H1 (cell line): Measurements from ENCODE around the gene NDUFS3. TPM values are rescaled to one million over a fixed set of nuclear protein-coding genes. Genes with fewer than 3 reads are reported as not detected.

Source experiments
- CTCF ChIA-PET: fragments of 300-600 bp; sonication (Branson Sonifier 250); formaldehyde crosslinking; loops from one replicate; lab custom pipeline; 2021; ENCODE audit not compliant: partially characterized antibody; lab: Charles Lee
- POLR2A ChIA-PET: fragments of 300-600 bp; sonication (Branson Sonifier 250); formaldehyde crosslinking; loops from one replicate; lab custom pipeline; 2021; ENCODE audit warnings: inconsistent platforms; ENCODE audit not compliant: partially characterized antibody; lab: Charles Lee
- DNase-seq, 2 experiments: peaks; one replicate each; pipeline versions ENCODE4 v3.0.0 to v3.0.0-alpha.2; 2010 to 2022; ENCODE audit warnings: low spot score in 2 of 2, low read depth in 1 of 2, mixed read lengths in 1 of 2
- FAIRE-seq: peaks from 2 replicates; lab custom pipeline; 2011; peaks lifted over from hg19 to GRCh38; lab: Jason Lieb, UNC
- H2AFZ ChIP-seq: 2 replicates; pipeline ENCODE4 v1.8.1; 2012; ENCODE audit warnings: low read length, inconsistent platforms
- H2AK5ac ChIP-seq: 2 replicates; pipeline ENCODE4 v1.6.1; 2013; ENCODE audit warnings: low read depth, low read length
- H2BK120ac ChIP-seq: replicated peaks from 2 replicates; pipeline ENCODE3; 2013; ENCODE audit warnings: low read depth, low read length, inconsistent platforms
- H2BK12ac ChIP-seq: 2 replicates; pipeline ENCODE4 v1.6.1; 2013; ENCODE audit warnings: low read depth, low read length
- H2BK15ac ChIP-seq: 2 replicates; pipeline ENCODE4 v1.6.1; 2013; ENCODE audit warnings: low read length
- H2BK20ac ChIP-seq: 2 replicates; pipeline ENCODE4 v1.6.1; 2013; ENCODE audit warnings: low read length
- H2BK5ac ChIP-seq: 2 replicates; pipeline ENCODE4 v1.6.1; 2013; ENCODE audit warnings: low read depth, low read length
- H3K14ac ChIP-seq: 2 replicates; pipeline ENCODE4 v1.6.1; 2013; ENCODE audit warnings: inconsistent platforms; ENCODE audit not compliant: insufficient read length
- H3K18ac ChIP-seq: 2 replicates; pipeline ENCODE4 v1.6.1; 2013; ENCODE audit warnings: low read length; ENCODE audit errors: extremely low read depth
- H3K23ac ChIP-seq: 2 replicates; pipeline ENCODE4 v1.6.1; 2013; ENCODE audit warnings: inconsistent platforms; ENCODE audit not compliant: insufficient read length
- H3K23me2 ChIP-seq: 2 replicates; pipeline ENCODE4 v1.6.1; 2013; ENCODE audit warnings: low read depth, low read length
- H3K27ac ChIP-seq: 2 replicates; pipeline ENCODE4 v1.6.1; 2011; ENCODE audit warnings: low read depth, low read length, inconsistent platforms
- H3K27me3 ChIP-seq, 4 experiments: replicated peaks in 1 of 4; 1 replicate in 1 of 4; 2 replicates in 3 of 4; pipeline versions ENCODE4 v1.6.1 to v1.8.1; 2011 to 2013; ENCODE audit warnings: low read length in 3 of 4, mild to moderate bottlenecking in 3 of 4, inconsistent platforms in 2 of 4, mixed read lengths in 2 of 4, moderate library complexity in 1 of 4; ENCODE audit not compliant: control insufficient read depth in 3 of 4, insufficient read depth in 3 of 4; ENCODE audit errors: extremely low read depth in 1 of 4
- H3K36me3 ChIP-seq, 4 experiments: 2 replicates each; pipeline versions ENCODE4 v1.6.1 to v1.8.1; 2011 to 2013; ENCODE audit warnings: mild to moderate bottlenecking in 4 of 4, low read length in 3 of 4, moderate library complexity in 2 of 4, control low read depth in 1 of 4, inconsistent platforms in 1 of 4; ENCODE audit not compliant: insufficient read depth in 4 of 4, control insufficient read depth in 2 of 4
- H3K4ac ChIP-seq: replicated peaks from 2 replicates; pipeline ENCODE3; 2013; ENCODE audit warnings: low read length, low read depth, mixed read lengths, inconsistent platforms; ENCODE audit not compliant: insufficient read length
- H3K4me1 ChIP-seq, 4 experiments: replicated peaks in 1 of 4; 1 replicate in 1 of 4; 2 replicates in 3 of 4; pipeline versions ENCODE4 v1.6.1 to v1.8.1; 2011 to 2013; ENCODE audit warnings: low read length in 3 of 4, inconsistent platforms in 2 of 4, mixed read lengths in 1 of 4; ENCODE audit not compliant: insufficient read depth in 4 of 4, control insufficient read depth in 3 of 4
- H3K4me2 ChIP-seq, 2 experiments: 2 replicates each; pipeline versions ENCODE4 v1.6.1 to v1.8.1; 2011 to 2013; ENCODE audit warnings: low read depth in 2 of 2, low read length in 2 of 2, control low read depth in 1 of 2, inconsistent platforms in 1 of 2, mild to moderate bottlenecking in 1 of 2; ENCODE audit not compliant: insufficient read depth in 1 of 2
- H3K4me3 ChIP-seq, 4 experiments: fragments of 200-600, 300-600 bp in 1 of 4; sonication (generic), shearing (Covaris generic), sonication (Bioruptor Twin) in 1 of 4; 2 replicates each; pipeline versions ENCODE4 v1.5.1 to v1.8.1; 2011 to 2016; ENCODE audit warnings: low read length in 4 of 4, low read depth in 3 of 4, control low read depth in 2 of 4, inconsistent platforms in 2 of 4, mild to moderate bottlenecking in 2 of 4, mixed read lengths in 1 of 4, moderate library complexity in 1 of 4; ENCODE audit not compliant: insufficient read depth in 2 of 4; ENCODE audit errors: extremely low read depth in 1 of 4
- H3K56ac ChIP-seq: replicated peaks from 2 replicates; pipeline ENCODE3; 2013; ENCODE audit warnings: low read depth, mild to moderate bottlenecking, mixed read lengths, low read length, inconsistent platforms; ENCODE audit not compliant: insufficient read length
- H3K79me1 ChIP-seq: 2 replicates; pipeline ENCODE4 v1.6.1; 2013; ENCODE audit warnings: low read depth, low read length, control low read depth
- H3K79me2 ChIP-seq, 2 experiments: 2 replicates each; pipeline versions ENCODE4 v1.6.1 to v1.8.1; 2012 to 2013; ENCODE audit warnings: low read length in 2 of 2, mild to moderate bottlenecking in 2 of 2, inconsistent platforms in 1 of 2; ENCODE audit not compliant: insufficient read depth in 2 of 2, control insufficient read depth in 1 of 2
- H3K9ac ChIP-seq, 4 experiments: replicated peaks in 1 of 4; 1 replicate in 1 of 4; 2 replicates in 3 of 4; pipeline versions ENCODE4 v1.6.1 to v1.8.1; 2011 to 2013; ENCODE audit warnings: low read depth in 3 of 4, low read length in 3 of 4, control low read depth in 2 of 4, mild to moderate bottlenecking in 2 of 4, moderate library complexity in 2 of 4, inconsistent platforms in 1 of 4; ENCODE audit errors: extremely low read depth in 1 of 4
- H3K9me3 ChIP-seq, 2 experiments: 2 replicates each; pipeline versions ENCODE4 v1.6.1 to v1.8.1; 2012 to 2013; ENCODE audit warnings: mild to moderate bottlenecking in 2 of 2, moderate library complexity in 2 of 2, control low read depth in 1 of 2, inconsistent platforms in 1 of 2, low read depth in 1 of 2, low read length in 1 of 2, mixed read lengths in 1 of 2; ENCODE audit not compliant: insufficient read depth in 2 of 2
- H4K20me1 ChIP-seq, 2 experiments: replicated peaks in 1 of 2; 2 replicates each; pipeline versions ENCODE3 to v1.8.1; 2011 to 2013; ENCODE audit warnings: inconsistent platforms in 2 of 2, low read length in 2 of 2, mild to moderate bottlenecking in 1 of 2; ENCODE audit not compliant: insufficient read depth in 2 of 2, control insufficient read depth in 1 of 2
- H4K5ac ChIP-seq: 2 replicates; pipeline ENCODE4 v1.6.1; 2013; ENCODE audit warnings: low read length, low read depth, mixed read lengths, inconsistent platforms; ENCODE audit not compliant: insufficient read length
- H4K8ac ChIP-seq: 2 replicates; pipeline ENCODE4 v1.8.0; 2013; ENCODE audit warnings: mild to moderate bottlenecking, moderate library complexity, low read length, inconsistent platforms; ENCODE audit not compliant: insufficient read depth; ENCODE audit errors: extremely low read depth
- H4K91ac ChIP-seq: replicated peaks from 2 replicates; pipeline ENCODE3; 2013; ENCODE audit warnings: low read length, mixed read lengths, inconsistent platforms; ENCODE audit not compliant: insufficient read length
- CREB1 ChIP-seq: IDR thresholded peaks from 2 replicates; pipeline ENCODE4 v1.6.1; 2012; ENCODE audit warnings: inconsistent platforms
- HDAC2 ChIP-seq, 2 experiments: fragments of 300-600 bp in 1 of 2; sonication (generic) in 1 of 2; IDR thresholded peaks; 2 replicates each; pipeline ENCODE4 v1.6.1; 2011 to 2012; ENCODE audit warnings: low read depth in 2 of 2, low read length in 2 of 2, mild to moderate bottlenecking in 2 of 2, moderate library complexity in 2 of 2, borderline replicate concordance in 1 of 2, inconsistent platforms in 1 of 2
- JUND ChIP-seq: IDR thresholded peaks from 2 replicates; pipeline ENCODE4 v1.6.1; 2011; ENCODE audit warnings: mild to moderate bottlenecking, improper control_type of control experiment, low read length
- POLR2A ChIP-seq, 2 experiments: IDR thresholded peaks; 1 replicate in 1 of 2; 2 replicates in 1 of 2; pipeline ENCODE4 v1.6.1; 2011; ENCODE audit warnings: low read depth in 2 of 2, low read length in 2 of 2, mild to moderate bottlenecking in 2 of 2; ENCODE audit errors: control extremely low read depth in 1 of 2
- POU5F1 ChIP-seq: IDR thresholded peaks from 2 replicates; pipeline ENCODE4 v1.6.1; 2011; ENCODE audit warnings: low read depth, mild to moderate bottlenecking, low read length, moderate library complexity
- RAD21 ChIP-seq, 2 experiments: IDR thresholded peaks in 1 of 2; conservative IDR thresholded peaks in 1 of 2; 2 replicates each; pipeline ENCODE4 v1.6.1; 2011; ENCODE audit warnings: low read depth in 2 of 2, low read length in 2 of 2, improper control_type of control experiment in 1 of 2, inconsistent platforms in 1 of 2, mild to moderate bottlenecking in 1 of 2, moderate library complexity in 1 of 2
- RXRA ChIP-seq: IDR thresholded peaks from 2 replicates; pipeline ENCODE4 v1.6.1; 2011; ENCODE audit warnings: low read depth, mild to moderate bottlenecking, low read length, moderate library complexity; ENCODE audit not compliant: insufficient read depth
- SP4 ChIP-seq: IDR thresholded peaks from 2 replicates; pipeline ENCODE4 v1.6.1; 2012; ENCODE audit warnings: low read length, inconsistent platforms
- TAF1 ChIP-seq: IDR thresholded peaks from 2 replicates; pipeline ENCODE4 v1.6.1; 2011; ENCODE audit warnings: mild to moderate bottlenecking, low read depth, low read length
- TAF7 ChIP-seq: optimal IDR thresholded peaks from 2 replicates; pipeline ENCODE3; 2011; ENCODE audit warnings: low read depth, mild to moderate bottlenecking, inconsistent platforms, low read length, moderate library complexity, borderline replicate concordance
- TBP ChIP-seq: IDR thresholded peaks from 2 replicates; pipeline ENCODE4 v1.6.1; 2011; ENCODE audit warnings: low read depth, low read length, improper control_type of control experiment
- WGBS, 2 experiments: shearing (Covaris generic) in 1 of 2; methylation state at CpG; one replicate each; pipeline versions ENCODE4 v1.1.6 to v1.1.7; 2013 to 2015; ENCODE audit warnings: low lambda C conversion rate in 2 of 2, mixed read lengths in 2 of 2, inconsistent platforms in 1 of 2, low coverage in 1 of 2, missing lambda C conversion rate in 1 of 2; ENCODE audit not compliant: insufficient replicate concordance in 2 of 2, insufficient coverage in 1 of 2, insufficient read length in 1 of 2; ENCODE audit errors: extremely low coverage in 1 of 2, missing lambda C conversion rate in 1 of 2; 5-methylcytosine and 5-hydroxymethylcytosine counted together
- polyA plus RNA-seq, 7 experiments: library from polyadenylated mRNA; depleted of rRNA in 3 of 7; stranded (reverse) in 5 of 7; unstranded in 2 of 7; fragments of >200 nt in 5 of 7; fragments of 200-250 nt in 2 of 7; gene quantifications; 1 replicate in 5 of 7; 2 replicates in 1 of 7; 4 replicates in 1 of 7; pipeline versions ENCODE4 v1.2.1 to v1.2.3, GENCODE V29; 2011 to 2013; ENCODE audit warnings: missing spikeins in 2 of 7, mixed read lengths in 2 of 7
- total RNA-seq: library from RNA; stranded (reverse); fragmentation: NEBNext Ultra II Directional; extraction: Animal tissue kit (Norgen Biotek cat#: 25700); gene quantifications from 2 replicates; pipeline ENCODE4 v1.2.1, GENCODE V29; 2021
- TF ChIP-seq, protein P1 (sequence below): IDR thresholded peaks from 2 replicates; pipeline ENCODE4 v1.6.1; 2012; ENCODE audit warnings: low read length, inconsistent platforms

Gene NDUFS3
- total and polyA plus RNA-seq, 2 of the 8 experiments (the other 6 are each of a cell fraction or from before 2014, with no cell fraction given) = 135 to 241 TPM

DNA sequence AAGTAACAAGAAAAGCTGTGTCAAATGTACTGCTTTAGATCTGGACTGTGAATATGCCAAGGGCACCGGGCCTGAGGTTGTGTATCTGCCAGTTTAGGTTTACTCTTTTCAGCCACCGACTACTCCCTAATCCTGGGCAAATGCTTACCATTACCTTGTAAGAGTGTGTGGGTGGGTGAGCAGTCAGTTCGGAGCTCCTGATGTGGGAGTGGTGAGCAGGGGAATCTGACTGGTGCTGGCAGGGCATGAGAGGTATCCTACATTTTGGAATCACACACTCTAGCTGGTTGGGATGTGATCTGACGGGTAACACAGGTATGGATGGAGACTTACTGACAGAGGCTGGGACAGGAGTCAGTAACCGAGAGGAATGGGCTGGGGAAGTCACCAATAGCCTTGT is 5.0 kb downstream of the NDUFS3 start:
- Histone ChIP-seq H4K91ac (no peak overlapping the region), H3K23ac (no peak overlapping the region), H3K4me3 (no peak overlapping the region), H4K5ac (no peak overlapping the region), H3K9ac (no peak overlapping the region), H4K8ac (no peak overlapping the region), H3K56ac (no peak overlapping the region), H3K27ac (no peak overlapping the region), H3K36me3 (peaks cover 23 to 36% (median 35%) of the 10 kb centered on the region in 4 experiments), H2BK120ac (no peak overlapping the region), H4K20me1 (peaks cover 2 to 3% of the 10 kb centered on the region in 2 experiments), H3K23me2 (peaks cover 4% of the 10 kb centered on the region; the same call in 1 of the 2 replicates), H3K14ac (no peak overlapping the region), H3K27me3 (no peaks in the 10 kb centered on the region), H3K79me2 (peaks cover 0 to 18% of the 10 kb centered on the region in 2 experiments; a peak in 3 of 4 replicates), H3K4me2 (no peak overlapping the region), H3K18ac (no peak overlapping the region), H2AFZ (no peak overlapping the region), H2BK12ac (no peak overlapping the region), H3K79me1 (no peaks in the 10 kb centered on the region; the same call in 1 of the 2 replicates), H2BK5ac (no peak overlapping the region; the same call in 1 of the 2 replicates), H2BK15ac (no peak overlapping the region), H2BK20ac (no peak overlapping the region), H3K4me1 (no peaks in the 10 kb centered on the region; a peak in 1 of 7 replicates), H3K4ac (no peak overlapping the region), H3K9me3 (no peaks in the 10 kb centered on the region), H2AK5ac (no peak overlapping the region)
- 93% methylated on average over 5 of the region's 5 CpGs; no CpG with 5 or more reads in 1 of the 2 experiments for WGBS, 2 experiments
- FAIRE-seq (no peak), DNase-seq (no peak)
- CTCF ChIA-PET = interaction anchor here (1.3 kb wide), 1 partner anchor 33 kb away, joined by 4 read pairs; no protein-coding TSS in a partner anchor
- POLR2A ChIA-PET = interaction anchor here (0.5 to 3.3 kb wide), 7 partner anchors 9 to 93 kb away, joined by 3 to 25 read pairs (median 3); no protein-coding TSS in a partner anchor
- TF ChIP-seq CREB1 (no peak), RXRA (no peak), TAF7 (no peak), POLR2A (IDR thresholded peaks at IDR 0.05; ENCODE audit: control extremely low read depth in 1 of 2, low read depth in 2 of 2, low read length in 2 of 2) (no peak), SP4 (no peak), JUND (no peak), RAD21 (IDR thresholded peaks at IDR 0.05 in 1 of 2, conservative IDR thresholded peaks at IDR 0.05 in 1 of 2; ENCODE audit: low read depth in 2 of 2, low read length in 2 of 2) (no peak), POU5F1 (no peak), HDAC2 (IDR thresholded peaks at IDR 0.05; ENCODE audit: borderline replicate concordance in 1 of 2, low read depth in 2 of 2, low read length in 2 of 2) (no peak), TAF1 (no peak), TBP (no peak)
- TF ChIP-seq, protein P1, sequence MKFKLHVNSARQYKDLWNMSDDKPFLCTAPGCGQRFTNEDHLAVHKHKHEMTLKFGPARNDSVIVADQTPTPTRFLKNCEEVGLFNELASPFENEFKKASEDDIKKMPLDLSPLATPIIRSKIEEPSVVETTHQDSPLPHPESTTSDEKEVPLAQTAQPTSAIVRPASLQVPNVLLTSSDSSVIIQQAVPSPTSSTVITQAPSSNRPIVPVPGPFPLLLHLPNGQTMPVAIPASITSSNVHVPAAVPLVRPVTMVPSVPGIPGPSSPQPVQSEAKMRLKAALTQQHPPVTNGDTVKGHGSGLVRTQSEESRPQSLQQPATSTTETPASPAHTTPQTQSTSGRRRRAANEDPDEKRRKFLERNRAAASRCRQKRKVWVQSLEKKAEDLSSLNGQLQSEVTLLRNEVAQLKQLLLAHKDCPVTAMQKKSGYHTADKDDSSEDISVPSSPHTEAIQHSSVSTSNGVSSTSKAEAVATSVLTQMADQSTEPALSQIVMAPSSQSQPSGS = no peak
